A673 (cell line): ENCODE measurements around the gene TERT. TPM values are rescaled to one million over a fixed set of nuclear protein-coding genes. Genes with fewer than 3 reads are reported as not detected.

Experiments used
- BruUV-seq: library from RNA; stranded (reverse); fragments of 400-500 nt; replicated peaks from 2 replicates; lab custom pipeline; 2021; lab: Mats Ljungman, UMichigan
- CTCF ChIA-PET: fragments of 300-600 bp; sonication (Branson Sonifier 250); formaldehyde crosslinking; loops from one replicate; lab custom pipeline; 2022; ENCODE audit warnings: antibody characterized with exemption; lab: Charles Lee
- POLR2A ChIA-PET: fragments of 300-600 bp; sonication (Branson Sonifier 250); formaldehyde crosslinking; loops from one replicate; lab custom pipeline; 2022; ENCODE audit warnings: antibody characterized with exemption; ENCODE audit not compliant: low non-redundant PET; lab: Charles Lee
- DNase-seq: peaks from one replicate; pipeline ENCODE4 v3.0.0-alpha.2; 2015; ENCODE audit warnings: low spot score
- H3K27ac ChIP-seq: fragments of 200-600 bp; sonication (generic); 2 replicates; pipeline ENCODE4 v1.5.1; 2016; ENCODE audit warnings: mixed run types, low read depth, mild to moderate bottlenecking, mixed read lengths, antibody characterized with exemption, low read length; ENCODE audit not compliant: poor library complexity, severe bottlenecking
- H3K27me3 ChIP-seq: fragments of 200-600 bp; sonication (generic); replicated peaks from 2 replicates; pipeline ENCODE4 v1.6.1; 2017; ENCODE audit warnings: mixed run types, low read depth, mild to moderate bottlenecking, mixed read lengths, antibody characterized with exemption, low read length; ENCODE audit not compliant: insufficient read depth, poor library complexity
- H3K36me3 ChIP-seq: fragments of 200-600 bp; sonication (generic); 2 replicates; pipeline ENCODE4 v1.6.1; 2016; ENCODE audit warnings: mixed run types, mild to moderate bottlenecking, mixed read lengths, antibody characterized with exemption, low read length; ENCODE audit not compliant: insufficient read depth, poor library complexity, severe bottlenecking
- H3K4me1 ChIP-seq: fragments of 200-600 bp; sonication (generic); 2 replicates; pipeline ENCODE4 v1.6.1; 2017; ENCODE audit warnings: mixed run types, mild to moderate bottlenecking, mixed read lengths, antibody characterized with exemption, low read length; ENCODE audit not compliant: insufficient read depth, poor library complexity, severe bottlenecking
- H3K4me3 ChIP-seq: fragments of 200-600 bp; sonication (generic); 2 replicates; pipeline ENCODE4 v1.5.1; 2016; ENCODE audit warnings: low read depth, mixed run types, mild to moderate bottlenecking, mixed read lengths, low read length; ENCODE audit not compliant: poor library complexity, severe bottlenecking
- H3K9me3 ChIP-seq: fragments of 200-600 bp; sonication (generic); 2 replicates; pipeline ENCODE4 v1.6.1; 2016; ENCODE audit warnings: mixed run types, low read depth, mild to moderate bottlenecking, mixed read lengths, antibody characterized with exemption, low read length; ENCODE audit not compliant: poor library complexity, severe bottlenecking
- EZH2 ChIP-seq: fragments of 200-600 bp; sonication (generic); IDR thresholded peaks from 2 replicates; pipeline ENCODE4 v1.6.1; 2017; ENCODE audit warnings: borderline replicate concordance, low read depth, mild to moderate bottlenecking, mixed read lengths, antibody characterized with exemption, low read length; ENCODE audit not compliant: poor library complexity, severe bottlenecking
- intact Hi-C: fragments of 100-400 bp; cut with micrococcal nuclease; formaldehyde crosslinking; loops from one replicate; pipeline ENCODE4 v1.10.0; 2022; ENCODE audit not compliant: unreplicated experiment
- total RNA-seq: library from RNA; stranded (reverse); gene quantifications from 2 replicates; pipeline ENCODE4 v1.2.3, GENCODE V29; 2021
- TF ChIP-seq, protein P1 (sequence below): fragments of 300-800, 200-600 bp; sonication (generic); conservative IDR thresholded peaks from 2 replicates; pipeline ENCODE4 v1.5.1; 2017; ENCODE audit warnings: low read depth, mild to moderate bottlenecking, antibody characterized with exemption, low read length, moderate library complexity, mixed read lengths

TERT gene
- total RNA-seq, 1 experiment from 2014 or later, result 14.2 TPM

DNA sequence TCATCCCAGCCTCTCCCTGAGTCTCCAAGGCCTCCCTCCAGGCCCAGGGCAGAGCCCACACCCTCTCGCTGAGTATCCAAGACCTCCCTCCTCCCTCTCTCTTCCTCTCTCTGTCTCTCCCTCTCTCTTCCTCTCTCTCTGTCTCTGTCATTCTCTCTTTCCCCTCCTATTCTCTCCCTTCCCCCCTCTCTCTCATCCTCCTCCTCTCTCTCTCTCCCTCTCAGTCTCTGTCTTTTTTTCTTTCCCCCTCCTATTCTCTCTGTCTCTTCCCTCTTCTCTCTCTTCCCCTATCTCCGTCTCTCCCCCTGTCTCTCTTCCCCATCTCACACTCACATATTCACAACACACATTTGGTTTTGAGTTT, 85.4 kb downstream of the TERT start:
- Histone ChIP-seq H3K4me3 (no peak overlapping the region), H3K27me3 (peaks cover 39% of the 10 kb centered on the region), H3K27ac (no peak overlapping the region), H3K4me1 (no peaks in the 10 kb centered on the region), H3K36me3 (no peaks in the 10 kb centered on the region), H3K9me3 (no peaks in the 10 kb centered on the region)
- CTCF ChIA-PET, result interaction anchor here (0.5 kb wide), 1 partner anchor 433 kb away, joined by 3 read pairs; no protein-coding TSS in a partner anchor
- no peak for DNase-seq
- intact Hi-C loops, result no loop called here
- POLR2A ChIA-PET, result no interaction called here
- no peak for TF ChIP-seq EZH2
- TF ChIP-seq, protein P1, sequence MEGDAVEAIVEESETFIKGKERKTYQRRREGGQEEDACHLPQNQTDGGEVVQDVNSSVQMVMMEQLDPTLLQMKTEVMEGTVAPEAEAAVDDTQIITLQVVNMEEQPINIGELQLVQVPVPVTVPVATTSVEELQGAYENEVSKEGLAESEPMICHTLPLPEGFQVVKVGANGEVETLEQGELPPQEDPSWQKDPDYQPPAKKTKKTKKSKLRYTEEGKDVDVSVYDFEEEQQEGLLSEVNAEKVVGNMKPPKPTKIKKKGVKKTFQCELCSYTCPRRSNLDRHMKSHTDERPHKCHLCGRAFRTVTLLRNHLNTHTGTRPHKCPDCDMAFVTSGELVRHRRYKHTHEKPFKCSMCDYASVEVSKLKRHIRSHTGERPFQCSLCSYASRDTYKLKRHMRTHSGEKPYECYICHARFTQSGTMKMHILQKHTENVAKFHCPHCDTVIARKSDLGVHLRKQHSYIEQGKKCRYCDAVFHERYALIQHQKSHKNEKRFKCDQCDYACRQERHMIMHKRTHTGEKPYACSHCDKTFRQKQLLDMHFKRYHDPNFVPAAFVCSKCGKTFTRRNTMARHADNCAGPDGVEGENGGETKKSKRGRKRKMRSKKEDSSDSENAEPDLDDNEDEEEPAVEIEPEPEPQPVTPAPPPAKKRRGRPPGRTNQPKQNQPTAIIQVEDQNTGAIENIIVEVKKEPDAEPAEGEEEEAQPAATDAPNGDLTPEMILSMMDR, result no peak
- BruUV-seq, result no TSS peak

DNA sequence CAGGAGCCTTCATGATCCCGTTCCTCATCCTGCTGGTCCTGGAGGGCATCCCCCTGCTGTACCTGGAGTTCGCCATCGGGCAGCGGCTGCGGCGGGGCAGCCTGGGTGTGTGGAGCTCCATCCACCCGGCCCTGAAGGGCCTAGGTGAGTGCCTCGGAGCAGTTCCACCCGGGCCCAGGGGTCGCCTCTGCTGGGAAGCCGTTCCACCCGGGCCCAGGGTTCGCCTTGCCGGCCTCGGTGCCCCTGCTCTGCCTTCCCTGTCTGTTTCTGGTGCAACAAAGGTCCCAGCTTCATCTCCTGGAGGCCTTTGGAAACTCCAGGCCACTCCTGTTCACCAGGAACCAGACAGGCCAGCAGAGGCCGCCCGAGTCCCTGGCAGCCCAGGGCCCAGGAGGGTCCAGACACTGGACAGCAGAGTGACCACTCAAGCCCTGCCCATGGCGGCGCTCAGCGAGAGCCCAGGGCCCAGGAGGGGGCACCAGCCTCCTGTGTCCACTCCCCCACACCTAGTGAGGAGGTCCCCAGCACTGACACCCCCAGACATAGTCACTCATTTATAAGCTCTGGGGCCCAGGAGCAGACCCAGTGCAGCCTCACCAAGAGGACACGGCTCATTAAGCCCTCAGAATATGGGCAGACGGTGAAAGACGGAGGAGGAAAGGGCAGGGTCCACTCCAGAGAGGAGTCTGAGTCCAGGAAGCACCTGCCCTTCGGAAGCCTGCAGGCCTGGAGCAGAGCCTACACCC, 86.0 kb downstream of the TERT start:
- ChIA-PET CTCF (interaction anchor here (0.5 kb wide), 1 partner anchor 434 kb away, joined by 3 read pairs; no protein-coding TSS in a partner anchor), POLR2A (interaction anchor here (0.6 kb wide), 1 partner anchor 385 kb away, joined by 11 read pairs; no protein-coding TSS in a partner anchor)
- Histone ChIP-seq H3K27me3 (peaks cover 44% of the 10 kb centered on the region), H3K4me3 (no peak overlapping the region), H3K27ac (no peak overlapping the region), H3K4me1 (no peaks in the 10 kb centered on the region), H3K9me3 (no peaks in the 10 kb centered on the region), H3K36me3 (no peaks in the 10 kb centered on the region)
- DNase-seq, result no peak
- intact Hi-C loops, result no loop called here
- BruUV-seq, result no TSS peak
- TF ChIP-seq, protein P1, result peak; percentile 46
- TF ChIP-seq EZH2, result no peak

DNA sequence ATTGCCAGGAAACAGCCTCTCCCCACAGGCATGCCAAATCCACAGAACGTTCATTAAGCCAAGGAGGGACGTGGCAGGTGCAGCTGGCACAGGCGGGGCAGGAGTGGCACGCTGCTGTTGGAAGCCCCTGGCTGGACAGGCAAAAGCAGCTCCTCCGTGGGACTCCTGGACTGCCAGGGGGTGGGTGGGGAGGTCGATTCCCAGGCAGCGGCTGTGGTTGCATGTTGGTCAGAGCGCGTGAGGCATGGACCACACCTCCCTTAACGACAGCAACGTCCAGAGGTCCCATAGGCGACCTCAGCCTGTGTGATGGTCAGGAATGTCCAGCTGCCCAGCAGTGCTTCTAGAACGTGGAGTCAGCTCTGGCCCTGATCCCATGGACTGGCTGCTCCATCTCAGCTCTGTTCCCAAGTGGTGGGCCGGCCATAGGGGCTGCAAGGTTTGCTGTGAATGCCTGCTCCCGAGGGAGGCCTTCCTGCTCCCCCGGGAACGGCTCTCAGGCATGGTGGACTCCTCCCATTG, 86.6 kb downstream of the TERT start:
- Histone ChIP-seq H3K36me3 (no peaks in the 10 kb centered on the region), H3K4me3 (no peak overlapping the region), H3K27ac (no peak overlapping the region), H3K9me3 (no peaks in the 10 kb centered on the region), H3K27me3 (peaks cover 50% of the 10 kb centered on the region), H3K4me1 (no peaks in the 10 kb centered on the region)
- CTCF ChIA-PET, result interaction anchor here (0.5 kb wide), 1 partner anchor 931 kb away, joined by 4 read pairs; no protein-coding TSS in a partner anchor
- POLR2A ChIA-PET, result interaction anchor here (0.6 kb wide), 1 partner anchor 386 kb away, joined by 11 read pairs; no protein-coding TSS in a partner anchor
- no peak for DNase-seq
- intact Hi-C loops, result no loop called here
- no TSS peak for BruUV-seq
- no peak for TF ChIP-seq EZH2
- TF ChIP-seq, protein P1, result no peak
